ENCODE data around the gene C3.

Gene C3

DNA sequence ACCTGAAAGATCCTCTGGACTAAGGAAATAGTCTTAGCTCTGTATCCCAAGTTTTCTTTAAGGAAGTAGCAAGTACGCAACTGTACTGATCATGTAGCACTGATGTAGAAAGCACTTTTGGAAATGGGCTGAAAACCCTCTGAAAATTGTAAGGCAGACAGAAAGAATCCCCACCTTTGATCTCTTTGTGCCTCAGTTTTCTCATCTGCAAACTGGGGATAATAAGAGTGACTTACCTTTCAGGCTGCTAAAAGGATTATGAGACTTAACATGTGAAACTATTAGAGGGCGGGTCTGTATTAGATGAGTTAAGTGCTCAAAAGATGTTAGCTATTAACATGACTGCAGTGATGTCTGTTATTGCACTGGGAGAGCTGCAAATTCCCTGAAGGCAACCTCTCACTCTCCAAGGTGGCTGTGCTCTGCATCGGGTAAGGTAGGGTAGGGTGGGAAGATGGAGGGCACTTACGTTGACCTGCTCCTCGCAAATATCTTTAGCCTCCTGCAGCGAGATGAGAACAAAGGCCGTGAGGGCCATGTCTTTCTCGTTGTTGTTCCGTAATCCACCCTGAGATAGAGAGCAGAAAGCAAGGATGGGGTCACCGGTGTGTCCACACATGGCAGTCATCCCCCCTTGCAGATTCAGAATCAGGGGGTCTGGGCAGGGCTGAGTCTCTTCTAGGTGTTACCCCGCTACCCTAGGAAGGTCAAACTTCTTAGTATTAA is 30.1 kb downstream of the C3 start:
- TF ChIP-seq, protein P1, sequence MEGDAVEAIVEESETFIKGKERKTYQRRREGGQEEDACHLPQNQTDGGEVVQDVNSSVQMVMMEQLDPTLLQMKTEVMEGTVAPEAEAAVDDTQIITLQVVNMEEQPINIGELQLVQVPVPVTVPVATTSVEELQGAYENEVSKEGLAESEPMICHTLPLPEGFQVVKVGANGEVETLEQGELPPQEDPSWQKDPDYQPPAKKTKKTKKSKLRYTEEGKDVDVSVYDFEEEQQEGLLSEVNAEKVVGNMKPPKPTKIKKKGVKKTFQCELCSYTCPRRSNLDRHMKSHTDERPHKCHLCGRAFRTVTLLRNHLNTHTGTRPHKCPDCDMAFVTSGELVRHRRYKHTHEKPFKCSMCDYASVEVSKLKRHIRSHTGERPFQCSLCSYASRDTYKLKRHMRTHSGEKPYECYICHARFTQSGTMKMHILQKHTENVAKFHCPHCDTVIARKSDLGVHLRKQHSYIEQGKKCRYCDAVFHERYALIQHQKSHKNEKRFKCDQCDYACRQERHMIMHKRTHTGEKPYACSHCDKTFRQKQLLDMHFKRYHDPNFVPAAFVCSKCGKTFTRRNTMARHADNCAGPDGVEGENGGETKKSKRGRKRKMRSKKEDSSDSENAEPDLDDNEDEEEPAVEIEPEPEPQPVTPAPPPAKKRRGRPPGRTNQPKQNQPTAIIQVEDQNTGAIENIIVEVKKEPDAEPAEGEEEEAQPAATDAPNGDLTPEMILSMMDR (conservative IDR thresholded peaks at IDR 0.05; ENCODE audit: low read depth, low read length) = no peak
- H3K4me3 ChIP-seq (ENCODE audit: low read depth, low read length) = no peak overlapping the region
- DNase-seq (ENCODE audit: low read depth) = no peak

DNA sequence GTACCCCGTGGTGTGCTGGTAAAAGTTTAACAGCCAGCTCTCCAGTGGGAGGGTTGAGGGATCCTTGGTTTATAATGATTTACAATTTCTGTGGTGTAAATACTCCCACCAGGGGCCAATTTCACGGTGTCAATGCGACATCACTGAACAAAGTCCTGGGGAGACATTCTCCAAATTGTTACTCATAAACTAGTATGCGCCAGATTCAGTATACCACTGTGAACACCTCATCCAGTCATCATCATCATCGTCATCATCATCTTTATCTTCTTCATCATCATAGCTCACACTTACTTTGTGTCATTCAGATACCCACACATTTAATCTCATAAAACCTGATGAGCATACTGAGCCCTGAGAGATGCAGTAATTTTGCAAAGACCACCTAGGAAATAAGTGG is 33.3 kb downstream of the C3 start:
- no peak overlapping the region for H3K4me3 ChIP-seq (ENCODE audit: low read depth, low read length)
- TF ChIP-seq, protein P1 (conservative IDR thresholded peaks at IDR 0.05; ENCODE audit: low read depth, low read length) = no peak
- no peak for DNase-seq (ENCODE audit: low read depth)

DNA sequence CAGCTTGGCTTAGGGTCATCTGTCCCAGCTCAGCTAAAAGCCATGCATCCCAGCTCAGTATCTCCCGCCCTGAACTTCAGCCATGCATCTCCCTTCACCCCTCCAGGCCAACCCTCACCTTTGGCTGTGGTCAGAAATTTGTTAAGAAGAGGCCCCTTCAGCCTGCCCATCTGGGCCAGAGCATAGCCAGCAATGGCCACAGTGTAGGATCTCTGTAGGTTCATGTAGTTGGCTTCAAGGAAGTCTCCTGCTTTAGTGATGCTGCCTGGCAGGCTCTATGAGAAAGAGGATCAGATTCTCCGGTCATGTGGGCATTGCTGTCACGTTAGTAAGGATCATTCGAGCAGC is 33.8 kb downstream of the C3 start:
- no peak for DNase-seq (ENCODE audit: low read depth)
- TF ChIP-seq, protein P1 (conservative IDR thresholded peaks at IDR 0.05; ENCODE audit: low read depth, low read length) = no peak

GRCh38 chr19:6685962-6686627 is 34.4 kb downstream of the C3 start:
- TF ChIP-seq, protein P1 (conservative IDR thresholded peaks at IDR 0.05; ENCODE audit: low read depth, low read length) = no peak
- no peak overlapping the region for H3K4me3 ChIP-seq (ENCODE audit: low read depth, low read length)
- no peak for DNase-seq (ENCODE audit: low read depth)

More for the DNA sequence above, 33.8 kb downstream of the C3 start:
- no peak overlapping the region for H3K4me3 ChIP-seq (ENCODE audit: low read depth, low read length)

- TF ChIP-seq, protein P1 (conservative IDR thresholded peaks at IDR 0.05; ENCODE audit: low read depth, low read length) = no peak
- no peak overlapping the region for H3K4me3 ChIP-seq (ENCODE audit: low read depth, low read length)
- no peak for DNase-seq (ENCODE audit: low read depth)
These were observed 35.0 kb downstream of the C3 start for GRCh38 chr19:6685482-6685881.

- no peak for DNase-seq (ENCODE audit: low read depth)
- H3K4me3 ChIP-seq (ENCODE audit: low read depth, low read length) = no peak overlapping the region
- TF ChIP-seq, protein P1 (conservative IDR thresholded peaks at IDR 0.05; ENCODE audit: low read depth, low read length) = no peak
These were observed 36.5 kb downstream of the C3 start for GRCh38 chr19:6683971-6684370.

All from choroid plexus epithelial cell (primary cell).